Caco-2 (cell line): ENCODE measurements around the gene LIM2. TPM values are rescaled to one million over a fixed set of nuclear protein-coding genes. Genes with fewer than 3 reads are reported as not detected.

ENCODE experiments used
- BruUV-seq: library from RNA; stranded (reverse); fragments of 400-500 nt; replicated peaks from 2 replicates; lab custom pipeline; 2021; lab: Mats Ljungman, UMichigan
- CTCF ChIA-PET: fragments of 300-600 bp; sonication (Branson Sonifier 250); formaldehyde crosslinking; loops from one replicate; lab custom pipeline; 2022; ENCODE audit warnings: antibody characterized with exemption; lab: Charles Lee
- POLR2A ChIA-PET: fragments of 300-600 bp; sonication (Branson Sonifier 250); formaldehyde crosslinking; loops from one replicate; lab custom pipeline; 2022; ENCODE audit warnings: antibody characterized with exemption; lab: Charles Lee
- DNase-seq, 2 experiments: peaks; one replicate each; pipeline versions ENCODE4 v3.0.0 to v3.0.0-alpha.2; 2020 to 2022
- H3K27me3 ChIP-seq: replicated peaks from 2 replicates; pipeline ENCODE4 v1.6.0; 2011; ENCODE audit warnings: low read length; ENCODE audit not compliant: control insufficient read depth, insufficient read depth
- H3K36me3 ChIP-seq: 2 replicates; pipeline ENCODE4 v1.5.1; 2011; ENCODE audit warnings: low read length; ENCODE audit not compliant: control insufficient read depth, insufficient read depth
- H3K4me1 ChIP-seq: fragments of 250-450 bp; sonication (Bioruptor Pico); 2 replicates; pipeline ENCODE4 v1.5.1; 2020; ENCODE audit warnings: mild to moderate bottlenecking
- H3K4me3 ChIP-seq: 2 replicates; pipeline ENCODE4 v1.5.1; 2011; ENCODE audit warnings: low read depth, mild to moderate bottlenecking, control low read depth, low read length
- H3K9me3 ChIP-seq: fragments of 250-450 bp; sonication (Bioruptor Pico); 2 replicates; pipeline ENCODE4 v1.5.1; 2020; ENCODE audit warnings: mild to moderate bottlenecking, moderate library complexity
- H3K27ac Mint-ChIP-seq: one replicate; pipeline ENCODE4 v1.8.0; 2022; ENCODE audit warnings: mixed read lengths; ENCODE audit not compliant: unreplicated experiment
- H3K27me3 Mint-ChIP-seq: one replicate; pipeline ENCODE4 v1.8.0; 2022; ENCODE audit warnings: mixed read lengths; ENCODE audit not compliant: insufficient read depth, unreplicated experiment
- H3K36me3 Mint-ChIP-seq: one replicate; pipeline ENCODE4 v1.8.0; 2022; ENCODE audit warnings: mild to moderate bottlenecking, mixed read lengths; ENCODE audit not compliant: insufficient read depth, unreplicated experiment
- H3K4me1 Mint-ChIP-seq: one replicate; pipeline ENCODE4 v1.8.0; 2022; ENCODE audit warnings: low read depth, mixed read lengths; ENCODE audit not compliant: unreplicated experiment
- H3K4me3 Mint-ChIP-seq: one replicate; pipeline ENCODE4 v1.8.0; 2022; ENCODE audit warnings: mild to moderate bottlenecking, moderate library complexity, mixed read lengths; ENCODE audit not compliant: unreplicated experiment
- H3K9me3 Mint-ChIP-seq: one replicate; pipeline ENCODE4 v1.8.0; 2022; ENCODE audit warnings: mixed read lengths; ENCODE audit not compliant: unreplicated experiment
- CTCF ChIP-seq, 2 experiments: fragments of 200-600 bp in 1 of 2; IDR thresholded peaks; 1 replicate in 1 of 2; 2 replicates in 1 of 2; pipeline versions ENCODE4 v1.5.1 to v1.8.0; 2011 to 2022; ENCODE audit warnings: antibody characterized with exemption in 1 of 2, control low read depth in 1 of 2, inconsistent platforms in 1 of 2, low read depth in 1 of 2, low read length in 1 of 2, mild to moderate bottlenecking in 1 of 2, moderate library complexity in 1 of 2; ENCODE audit not compliant: insufficient read depth in 1 of 2, severe bottlenecking in 1 of 2, unreplicated experiment in 1 of 2
- intact Hi-C: fragments of 100-400 bp; cut with micrococcal nuclease; formaldehyde crosslinking; loops from one replicate; pipeline ENCODE4 v1.10.0; 2022; ENCODE audit not compliant: unreplicated experiment
- total RNA-seq: library from RNA; stranded (reverse); gene quantifications from 2 replicates; pipeline ENCODE4 v1.2.3, GENCODE V29; 2022

The LIM2 gene
- total RNA-seq, 1 experiment from 2014 or later: not detected

- BruUV-seq: no TSS peak
- H3K27me3 ChIP-seq: no peaks in the 10 kb centered on the region
- peaks cover 14% of the 10 kb centered on the region for H3K9me3 ChIP-seq
- no peaks in the 10 kb centered on the region for H3K4me1 ChIP-seq
- no peak for TF ChIP-seq CTCF (IDR thresholded peaks at IDR 0.05; ENCODE audit: insufficient read depth in 1 of 2, low read depth in 1 of 2, low read length in 1 of 2, severe bottlenecking in 1 of 2, unreplicated experiment in 1 of 2)
- no peak overlapping the region for H3K4me3 Mint-ChIP-seq
- no peak overlapping the region for H3K4me3 ChIP-seq
- no peaks in the 10 kb centered on the region for H3K36me3 ChIP-seq
- intact Hi-C loops: no loop called here
- ChIA-PET CTCF (no interaction called here), POLR2A (no interaction called here)
- H3K27ac Mint-ChIP-seq: no peak overlapping the region
- no peaks in the 10 kb centered on the region for H3K9me3 Mint-ChIP-seq
- no peaks in the 10 kb centered on the region for H3K4me1 Mint-ChIP-seq
- no peaks in the 10 kb centered on the region for H3K36me3 Mint-ChIP-seq
- DNase-seq: no peak
- H3K27me3 Mint-ChIP-seq: no peaks in the 10 kb centered on the region
Observed at GRCh38 chr19:51380379-51380778, 7.4 kb downstream of the LIM2 start.

- H3K36me3 Mint-ChIP-seq: no peaks in the 10 kb centered on the region
- TF ChIP-seq CTCF (IDR thresholded peaks at IDR 0.05; ENCODE audit: insufficient read depth in 1 of 2, low read depth in 1 of 2, low read length in 1 of 2, severe bottlenecking in 1 of 2, unreplicated experiment in 1 of 2): no peak
- no peak overlapping the region for H3K27ac Mint-ChIP-seq
- Histone ChIP-seq H3K36me3 (no peaks in the 10 kb centered on the region), H3K9me3 (peaks cover 14% of the 10 kb centered on the region), H3K4me1 (no peaks in the 10 kb centered on the region), H3K4me3 (no peak overlapping the region), H3K27me3 (no peaks in the 10 kb centered on the region)
- H3K27me3 Mint-ChIP-seq: no peaks in the 10 kb centered on the region
- CTCF ChIA-PET: no interaction called here
- H3K4me3 Mint-ChIP-seq: no peak overlapping the region
- H3K9me3 Mint-ChIP-seq: no peaks in the 10 kb centered on the region
- no peaks in the 10 kb centered on the region for H3K4me1 Mint-ChIP-seq
- POLR2A ChIA-PET: interaction anchor here (2.0 kb wide), 1 partner anchor 10 kb away, joined by 10 read pairs; no protein-coding TSS in a partner anchor
- no TSS peak for BruUV-seq
- intact Hi-C loops: no loop called here
- DNase-seq: no peak
Observed at GRCh38 chr19:51377422-51377821, 10.4 kb downstream of the LIM2 start.

GRCh38 chr19:51375504-51376221 is 12.1 kb downstream of the LIM2 start:
- no peaks in the 10 kb centered on the region for H3K27me3 Mint-ChIP-seq
- H3K4me1 ChIP-seq: no peaks in the 10 kb centered on the region
- ChIA-PET POLR2A (interaction anchor here (2.0 kb wide), 1 partner anchor 8 kb away, joined by 10 read pairs; no protein-coding TSS in a partner anchor), CTCF (no interaction called here)
- BruUV-seq: no TSS peak
- H3K4me3 Mint-ChIP-seq: no peak overlapping the region
- no peak overlapping the region for H3K4me3 ChIP-seq
- intact Hi-C loops: no loop called here
- TF ChIP-seq CTCF (IDR thresholded peaks at IDR 0.05; ENCODE audit: insufficient read depth in 1 of 2, low read depth in 1 of 2, low read length in 1 of 2, severe bottlenecking in 1 of 2, unreplicated experiment in 1 of 2): no peak
- no peak overlapping the region for H3K27ac Mint-ChIP-seq
- peaks cover under 1% of the 10 kb centered on the region for H3K36me3 Mint-ChIP-seq
- no peaks in the 10 kb centered on the region; the same call in 1 of the 2 replicates for H3K9me3 ChIP-seq
- no peaks in the 10 kb centered on the region for H3K36me3 ChIP-seq
- H3K27me3 ChIP-seq: no peaks in the 10 kb centered on the region
- no peaks in the 10 kb centered on the region for H3K4me1 Mint-ChIP-seq
- no peak for DNase-seq
- H3K9me3 Mint-ChIP-seq: no peaks in the 10 kb centered on the region
